A673 (cell line): ENCODE results near the gene HBD.
"Not testable (repeated sequence)": the region's sequence is repeated elsewhere in the genome, so short reads cannot be mapped to it uniquely, and the experiment has no call there.

ENCODE experiments used
- EZH2 ChIP-seq: fragments of 200-600 bp; sonication (generic); IDR thresholded peaks from 2 replicates; pipeline ENCODE4 v1.6.1; 2017; ENCODE audit warnings: borderline replicate concordance, low read depth, mild to moderate bottlenecking, mixed read lengths, antibody characterized with exemption, low read length; ENCODE audit not compliant: poor library complexity, severe bottlenecking
- TF ChIP-seq, protein P1 (sequence below): fragments of 300-800, 200-600 bp; sonication (generic); conservative IDR thresholded peaks from 2 replicates; pipeline ENCODE4 v1.5.1; 2017; ENCODE audit warnings: low read depth, mild to moderate bottlenecking, antibody characterized with exemption, low read length, moderate library complexity, mixed read lengths

DNA sequence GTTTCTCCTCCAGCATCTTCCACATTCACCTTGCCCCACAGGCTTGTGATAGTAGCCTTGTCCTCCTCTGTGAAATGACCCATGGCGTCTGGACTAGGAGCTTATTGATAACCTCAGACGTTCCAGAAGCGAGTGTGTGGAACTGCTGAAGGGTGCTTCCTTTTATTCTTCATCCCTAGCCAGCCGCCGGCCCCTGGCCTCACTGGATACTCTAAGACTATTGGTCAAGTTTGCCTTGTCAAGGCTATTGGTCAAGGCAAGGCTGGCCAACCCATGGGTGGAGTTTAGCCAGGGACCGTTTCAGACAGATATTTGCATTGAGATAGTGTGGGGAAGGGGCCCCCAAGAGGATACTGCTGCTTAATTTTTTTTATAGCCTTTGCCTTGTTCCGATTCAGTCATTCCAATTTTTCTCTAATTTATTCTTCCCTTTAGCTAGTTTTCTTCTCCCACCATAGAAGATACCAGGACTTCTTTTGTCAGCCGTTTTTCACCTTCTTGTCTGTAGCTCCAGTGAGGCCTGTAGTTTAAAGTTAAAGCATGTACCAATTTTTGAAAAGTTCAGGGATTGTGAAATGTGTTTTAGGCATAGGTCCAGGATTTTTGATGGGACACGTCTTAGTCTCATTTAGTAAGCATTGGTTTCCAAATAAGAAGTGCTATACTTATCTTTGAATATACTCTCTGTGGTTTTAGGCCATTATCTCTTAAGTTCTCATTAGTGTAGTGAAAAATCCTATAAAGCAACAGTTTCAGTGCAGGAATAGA, 20.5 kb upstream of the HBD start, which contains the start of gene HBG2:
- TF ChIP-seq, protein P1, sequence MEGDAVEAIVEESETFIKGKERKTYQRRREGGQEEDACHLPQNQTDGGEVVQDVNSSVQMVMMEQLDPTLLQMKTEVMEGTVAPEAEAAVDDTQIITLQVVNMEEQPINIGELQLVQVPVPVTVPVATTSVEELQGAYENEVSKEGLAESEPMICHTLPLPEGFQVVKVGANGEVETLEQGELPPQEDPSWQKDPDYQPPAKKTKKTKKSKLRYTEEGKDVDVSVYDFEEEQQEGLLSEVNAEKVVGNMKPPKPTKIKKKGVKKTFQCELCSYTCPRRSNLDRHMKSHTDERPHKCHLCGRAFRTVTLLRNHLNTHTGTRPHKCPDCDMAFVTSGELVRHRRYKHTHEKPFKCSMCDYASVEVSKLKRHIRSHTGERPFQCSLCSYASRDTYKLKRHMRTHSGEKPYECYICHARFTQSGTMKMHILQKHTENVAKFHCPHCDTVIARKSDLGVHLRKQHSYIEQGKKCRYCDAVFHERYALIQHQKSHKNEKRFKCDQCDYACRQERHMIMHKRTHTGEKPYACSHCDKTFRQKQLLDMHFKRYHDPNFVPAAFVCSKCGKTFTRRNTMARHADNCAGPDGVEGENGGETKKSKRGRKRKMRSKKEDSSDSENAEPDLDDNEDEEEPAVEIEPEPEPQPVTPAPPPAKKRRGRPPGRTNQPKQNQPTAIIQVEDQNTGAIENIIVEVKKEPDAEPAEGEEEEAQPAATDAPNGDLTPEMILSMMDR = not testable (repeated sequence)
- TF ChIP-seq EZH2 = not testable (repeated sequence)
